A549 treated with AZD9567 at 1 μM for 4 hours (cell line): ENCODE measurements around the gene PLN. TPM values are rescaled to one million over a fixed set of nuclear protein-coding genes. Genes with fewer than 3 reads are reported as not detected.

Experiments used
- total RNA-seq: library from RNA; stranded (reverse); fragments of 200-300 nt; extraction: Qiagen RNA extraction; gene quantifications from 5 replicates; pipeline ENCODE4 v1.2.3, GENCODE V29; 2022; ENCODE audit not compliant: insufficient read depth

Gene PLN
- total RNA-seq, result not detected in 5 replicates

GRCh38 chr6:118548136-118548535, at the start of gene PLN:
TSS of gene PLN (plus strand) at chr6:118548296. CDS start at chr6:118558922, 10,626 bp downstream.

Other genes with a start within 250 kb of the PLN start
- 0.91 to 1.9 TPM (median 1.7 TPM) in 5 replicates for gene CEP85L, start 103.3 kb downstream of the PLN start, total RNA-seq